Transverse colon (tissue), 3 donors: ENCODE results near the gene GTPBP4.

Source experiments
- EP300 ChIP-seq: sonication (generic); formaldehyde crosslinking; IDR thresholded peaks from one replicate; pipeline ENCODE4 v1.6.1; 2017; ENCODE audit warnings: antibody characterized with exemption, low read depth
- POLR2A ChIP-seq: fragments of 450-650 bp; IDR thresholded peaks from one replicate; pipeline ENCODE4 v1.6.1; 2016; ENCODE audit warnings: antibody characterized with exemption, mild to moderate bottlenecking, moderate library complexity
- TF ChIP-seq, protein P1 (sequence below), 5 experiments: fragments of 200-600 bp in 3 of 5; fragments of 450-650 bp in 2 of 5; sonication (generic) in 3 of 5; IDR thresholded peaks; 1 replicate in 2 of 5; 2 replicates in 3 of 5; pipeline ENCODE4 v1.5.1; 2016 to 2017; ENCODE audit warnings: antibody characterized with exemption in 5 of 5, inconsistent platforms in 3 of 5, mild to moderate bottlenecking in 2 of 5, moderate library complexity in 1 of 5

DNA sequence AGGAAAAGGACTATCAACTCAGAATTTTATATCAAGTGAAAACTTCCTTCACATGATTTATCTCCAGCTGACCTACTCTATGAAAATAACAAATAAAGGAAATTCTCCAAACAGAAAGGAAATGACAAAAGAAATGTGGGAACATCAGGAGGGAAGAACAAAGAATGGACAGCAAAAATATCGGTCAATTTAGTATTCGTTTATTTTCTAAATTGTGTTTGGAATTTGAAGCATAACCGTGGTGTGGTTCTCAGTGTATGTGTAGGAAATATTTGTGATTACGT, 76.7 kb downstream of the GTPBP4 start:
- TF ChIP-seq POLR2A (no peak), EP300 (no peak)
- TF ChIP-seq, protein P1, sequence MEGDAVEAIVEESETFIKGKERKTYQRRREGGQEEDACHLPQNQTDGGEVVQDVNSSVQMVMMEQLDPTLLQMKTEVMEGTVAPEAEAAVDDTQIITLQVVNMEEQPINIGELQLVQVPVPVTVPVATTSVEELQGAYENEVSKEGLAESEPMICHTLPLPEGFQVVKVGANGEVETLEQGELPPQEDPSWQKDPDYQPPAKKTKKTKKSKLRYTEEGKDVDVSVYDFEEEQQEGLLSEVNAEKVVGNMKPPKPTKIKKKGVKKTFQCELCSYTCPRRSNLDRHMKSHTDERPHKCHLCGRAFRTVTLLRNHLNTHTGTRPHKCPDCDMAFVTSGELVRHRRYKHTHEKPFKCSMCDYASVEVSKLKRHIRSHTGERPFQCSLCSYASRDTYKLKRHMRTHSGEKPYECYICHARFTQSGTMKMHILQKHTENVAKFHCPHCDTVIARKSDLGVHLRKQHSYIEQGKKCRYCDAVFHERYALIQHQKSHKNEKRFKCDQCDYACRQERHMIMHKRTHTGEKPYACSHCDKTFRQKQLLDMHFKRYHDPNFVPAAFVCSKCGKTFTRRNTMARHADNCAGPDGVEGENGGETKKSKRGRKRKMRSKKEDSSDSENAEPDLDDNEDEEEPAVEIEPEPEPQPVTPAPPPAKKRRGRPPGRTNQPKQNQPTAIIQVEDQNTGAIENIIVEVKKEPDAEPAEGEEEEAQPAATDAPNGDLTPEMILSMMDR (IDR thresholded peaks at IDR 0.05) = no peak
